Small intestine (tissue), 7 donors: ENCODE data around the gene KRT15. TPM values are rescaled to one million over a fixed set of nuclear protein-coding genes. Genes with fewer than 3 reads are reported as not detected.

Experiments used
- DNase-seq, 2 donors: peaks; one replicate each; pipeline versions ENCODE4 v3.0.0 to v3.0.0-alpha.2; 2013
- FAIRE-seq: peaks from 2 replicates; lab custom pipeline; 2012; peaks lifted over from hg19 to GRCh38; lab: Jason Lieb, UNC
- H3K27ac ChIP-seq, 3 donors: one replicate each; pipeline ENCODE4 v1.5.1; 2013; ENCODE audit warnings: low read length in 2 of 3, mild to moderate bottlenecking in 2 of 3, control low read depth in 1 of 3, inconsistent platforms in 1 of 3, low read depth in 1 of 3, moderate library complexity in 1 of 3
- H3K27me3 ChIP-seq, 3 donors: one replicate each; pipeline ENCODE4 v1.6.1; 2013; ENCODE audit warnings: low read length in 3 of 3, inconsistent platforms in 1 of 3; ENCODE audit not compliant: control insufficient read depth in 3 of 3, insufficient read depth in 3 of 3
- H3K36me3 ChIP-seq, 3 donors: one replicate each; pipeline ENCODE4 v1.6.1; 2013; ENCODE audit warnings: low read length in 3 of 3, inconsistent platforms in 1 of 3, low read depth in 1 of 3, mild to moderate bottlenecking in 1 of 3, moderate library complexity in 1 of 3; ENCODE audit not compliant: control insufficient read depth in 3 of 3, insufficient read depth in 2 of 3
- H3K4me1 ChIP-seq, 3 donors: one replicate each; pipeline ENCODE4 v1.6.1; 2013; ENCODE audit warnings: low read length in 2 of 3, inconsistent platforms in 1 of 3, low read depth in 1 of 3, mild to moderate bottlenecking in 1 of 3, moderate library complexity in 1 of 3; ENCODE audit not compliant: control insufficient read depth in 3 of 3, insufficient read depth in 2 of 3
- H3K4me3 ChIP-seq, 3 donors: one replicate each; pipeline ENCODE4 v1.5.1; 2013; ENCODE audit warnings: low read length in 3 of 3, control low read depth in 1 of 3, inconsistent platforms in 1 of 3, low read depth in 1 of 3, mild to moderate bottlenecking in 1 of 3, moderate library complexity in 1 of 3
- H3K9me3 ChIP-seq, 2 donors: one replicate each; pipeline ENCODE4 v1.6.1; 2013; ENCODE audit warnings: low read depth in 1 of 2, low read length in 1 of 2; ENCODE audit not compliant: control insufficient read depth in 2 of 2, insufficient read depth in 1 of 2
- WGBS, 3 donors: extraction: QIAGEN DNeasy Blood & Tissue Kit; methylation state at CpG; one replicate each; pipeline ENCODE4 v1.1.7; 2013; 5-methylcytosine and 5-hydroxymethylcytosine counted together
- polyA plus RNA-seq, 4 donors: library from polyadenylated mRNA; stranded (reverse) in 3 of 4; unstranded in 1 of 4; fragments of 200-250 nt in 3 of 4; fragments of 120-200 nt in 1 of 4; gene quantifications; one replicate each; pipeline versions ENCODE4 v1.2.1 to v1.2.3, GENCODE V29; 2013
- donor health status: healthy with polysubstance abuse.
- donor health status: control.
- donor health status: control.
- donor health status: Bipolar disorder and iron deficiency.
- donor health status: healthy.

Gene KRT15
- polyA plus RNA-seq, 4 donors, result 0.62 to 18.9 (median 6.6) TPM

GRCh38 chr17:41540921-41541625 lies 22.4 kb upstream of the KRT15 start:
- H3K27ac ChIP-seq, result peak overlapping the region in 1 of 3 donors; percentile 12
- H3K4me3 ChIP-seq, result no peak overlapping the region
- WGBS, 3 donors, result 48 to 77% (median 66%) methylated on average over 10 of the region's 10 CpGs
- no peaks in the 10 kb centered on the region for H3K9me3 ChIP-seq
- peak in 1 of 2 donors; percentile 48 for DNase-seq
- H3K4me1 ChIP-seq, result peaks cover 2 to 34% (median 2%) of the 10 kb centered on the region in 3 donors
- H3K27me3 ChIP-seq, result peaks cover 0 to 46% (median 0%) of the 10 kb centered on the region in 3 donors
- FAIRE-seq, result no peak
- H3K36me3 ChIP-seq, result no peaks in the 10 kb centered on the region

- H3K4me1 ChIP-seq, result peaks cover 2 to 40% (median 2%) of the 10 kb centered on the region in 3 donors
- FAIRE-seq, result no peak
- 46 to 58% (median 49%) methylated on average over 7 of the region's 7 CpGs for WGBS, 3 donors
- H3K27me3 ChIP-seq, result peaks cover 0 to 52% (median 0%) of the 10 kb centered on the region in 3 donors
- H3K9me3 ChIP-seq, result no peaks in the 10 kb centered on the region
- no peak overlapping the region for H3K4me3 ChIP-seq
- H3K36me3 ChIP-seq, result no peaks in the 10 kb centered on the region
- DNase-seq, result no peak
- no peak overlapping the region for H3K27ac ChIP-seq
Observed at GRCh38 chr17:41539979-41540701, 21.4 kb upstream of the KRT15 start.

- no peaks in the 10 kb centered on the region for H3K9me3 ChIP-seq
- H3K36me3 ChIP-seq, result no peaks in the 10 kb centered on the region
- 74 to 86% (median 77%) methylated on average over 5 of the region's 5 CpGs for WGBS, 3 donors
- no peak for DNase-seq
- H3K4me3 ChIP-seq, result no peak overlapping the region
- no peak overlapping the region for H3K27ac ChIP-seq
- H3K4me1 ChIP-seq, result peaks cover 0 to 30% (median 2%) of the 10 kb centered on the region in 3 donors
- peaks cover 0 to 52% (median 0%) of the 10 kb centered on the region in 3 donors for H3K27me3 ChIP-seq
- no peak for FAIRE-seq
Observed at GRCh38 chr17:41539071-41539492, 20.4 kb upstream of the KRT15 start.

DNA sequence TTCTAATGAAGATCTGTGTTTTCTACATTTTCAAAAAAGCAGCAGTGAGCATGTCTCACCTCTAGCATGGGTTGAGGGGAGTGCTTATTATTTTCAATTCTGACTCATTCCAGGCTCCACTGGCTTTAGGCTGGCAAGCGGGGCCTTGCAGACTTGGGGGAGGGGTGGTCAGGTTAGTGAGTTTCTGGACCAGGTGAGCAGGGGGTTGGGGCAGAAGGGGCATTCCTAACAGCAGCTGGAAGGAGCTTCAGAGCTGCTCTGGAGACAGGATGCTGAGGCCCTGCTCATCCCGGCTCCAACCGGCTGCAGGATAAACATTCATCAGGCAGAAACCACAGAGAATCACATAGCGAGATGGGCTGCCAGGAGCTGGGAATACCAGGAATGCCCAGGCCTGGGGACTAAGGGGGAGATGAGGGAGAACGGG lies 19.9 kb upstream of the KRT15 start:
- Histone ChIP-seq H3K4me3 (no peak overlapping the region), H3K36me3 (no peaks in the 10 kb centered on the region), H3K9me3 (no peaks in the 10 kb centered on the region), H3K4me1 (peaks cover 0 to 30% (median 2%) of the 10 kb centered on the region in 3 donors), H3K27ac (no peak overlapping the region), H3K27me3 (peaks cover 0 to 52% (median 0%) of the 10 kb centered on the region in 3 donors)
- WGBS, 3 donors, result 72 to 93% (median 76%) methylated on average over 4 to 5 of the region's 5 CpGs
- no peak for DNase-seq
- no peak for FAIRE-seq

DNA sequence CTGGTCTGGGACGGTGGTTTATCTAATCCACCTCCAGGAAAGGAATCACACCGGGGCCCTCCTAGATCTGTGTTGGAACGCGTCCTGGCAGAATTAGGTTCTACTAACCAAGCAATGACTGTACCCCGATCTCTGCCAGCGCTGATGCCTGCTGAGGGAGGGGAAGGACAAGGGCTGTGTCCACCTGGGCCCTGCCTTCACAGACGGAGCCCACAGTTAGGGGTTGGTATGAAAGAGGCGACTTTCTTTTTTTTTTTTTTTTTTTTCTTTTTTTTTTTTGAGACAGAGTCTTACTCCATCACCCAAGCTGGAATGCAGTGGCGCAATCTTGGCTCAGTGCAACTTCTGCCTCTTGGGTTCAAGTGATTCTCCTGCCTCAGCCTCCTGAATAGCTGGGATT lies 19.3 kb upstream of the KRT15 start:
- 85 to 93% (median 87%) methylated on average over 9 of the region's 9 CpGs for WGBS, 3 donors
- FAIRE-seq, result no peak
- Histone ChIP-seq H3K27me3 (peaks cover 0 to 52% (median 0%) of the 10 kb centered on the region in 3 donors), H3K27ac (no peak overlapping the region), H3K4me3 (no peak overlapping the region), H3K9me3 (no peaks in the 10 kb centered on the region), H3K36me3 (no peaks in the 10 kb centered on the region), H3K4me1 (peaks cover 0 to 27% (median 2%) of the 10 kb centered on the region in 3 donors)
- DNase-seq, result no peak

DNA sequence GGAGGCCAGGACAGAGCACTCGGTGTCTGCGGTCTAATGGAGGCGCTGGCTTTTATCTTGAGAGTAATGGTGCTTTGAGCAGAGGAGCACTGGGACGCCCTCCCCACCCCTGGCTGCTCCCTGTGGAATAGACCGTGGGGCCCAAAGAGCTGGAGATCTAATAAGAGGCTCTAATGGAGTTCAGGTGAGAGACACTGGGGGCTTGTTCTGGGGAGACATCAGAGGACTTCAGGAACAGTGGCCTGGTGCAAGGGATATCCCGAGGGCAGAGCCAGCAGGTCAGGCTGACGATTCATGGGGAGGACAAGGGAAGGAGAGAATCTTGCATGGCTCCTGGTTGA lies 18.9 kb upstream of the KRT15 start:
- DNase-seq, result no peak
- 83 to 86% (median 86%) methylated on average over 7 of the region's 7 CpGs for WGBS, 3 donors
- peaks cover 0 to 52% (median 0%) of the 10 kb centered on the region in 3 donors for H3K27me3 ChIP-seq
- H3K9me3 ChIP-seq, result no peaks in the 10 kb centered on the region
- no peak overlapping the region for H3K4me3 ChIP-seq
- peaks cover 0 to 24% (median 2%) of the 10 kb centered on the region in 3 donors for H3K4me1 ChIP-seq
- H3K36me3 ChIP-seq, result no peaks in the 10 kb centered on the region
- H3K27ac ChIP-seq, result no peak overlapping the region
- no peak for FAIRE-seq

GRCh38 chr17:41536741-41537613 lies 18.3 kb upstream of the KRT15 start:
- 78 to 87% (median 79%) methylated on average over 7 of the region's 7 CpGs for WGBS, 3 donors
- Histone ChIP-seq H3K27me3 (peaks cover 0 to 52% (median 0%) of the 10 kb centered on the region in 3 donors), H3K4me1 (peaks cover 0 to 23% (median 2%) of the 10 kb centered on the region in 3 donors), H3K9me3 (no peaks in the 10 kb centered on the region), H3K27ac (no peak overlapping the region), H3K36me3 (no peaks in the 10 kb centered on the region), H3K4me3 (no peak overlapping the region)
- no peak for DNase-seq
- FAIRE-seq, result no peak
